Fibroblast of lung (primary cell): ENCODE data around the gene ABL2.

Experiments
- EZH2 ChIP-seq: IDR thresholded peaks from 2 replicates; pipeline ENCODE4 v1.5.1; 2012; ENCODE audit warnings: low read length, control low read depth, mild to moderate bottlenecking; ENCODE audit errors: missing control alignments
- TF ChIP-seq, protein P1 (sequence below), 2 donors: IDR thresholded peaks in 1 of 2; conservative IDR thresholded peaks in 1 of 2; 1 replicate in 1 of 2; 2 replicates in 1 of 2; pipeline ENCODE4 v1.5.1; 2011 to 2012; ENCODE audit warnings: low read length in 2 of 2, control low read depth in 1 of 2, inconsistent platforms in 1 of 2, low read depth in 1 of 2, mild to moderate bottlenecking in 1 of 2

DNA sequence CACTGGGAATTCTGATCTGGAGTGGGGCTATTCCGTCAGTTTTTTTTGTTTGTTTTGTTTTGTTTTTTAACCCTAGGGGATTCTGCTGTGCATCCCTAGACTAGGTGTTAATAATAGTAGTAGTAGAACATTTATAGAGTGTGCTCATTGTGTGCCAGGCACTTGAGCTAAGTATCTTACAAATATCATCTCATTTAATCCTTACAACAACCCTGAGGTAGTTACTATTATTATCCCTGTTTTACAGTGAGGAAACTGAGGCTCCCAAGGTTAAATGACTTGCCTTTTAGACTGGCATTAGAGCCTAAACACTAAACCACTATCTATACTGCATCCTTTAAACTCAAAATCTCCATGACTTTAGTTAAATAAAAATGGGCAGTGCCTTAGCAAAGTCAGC lies 125.5 kb downstream of the ABL2 start:
- TF ChIP-seq, protein P1, sequence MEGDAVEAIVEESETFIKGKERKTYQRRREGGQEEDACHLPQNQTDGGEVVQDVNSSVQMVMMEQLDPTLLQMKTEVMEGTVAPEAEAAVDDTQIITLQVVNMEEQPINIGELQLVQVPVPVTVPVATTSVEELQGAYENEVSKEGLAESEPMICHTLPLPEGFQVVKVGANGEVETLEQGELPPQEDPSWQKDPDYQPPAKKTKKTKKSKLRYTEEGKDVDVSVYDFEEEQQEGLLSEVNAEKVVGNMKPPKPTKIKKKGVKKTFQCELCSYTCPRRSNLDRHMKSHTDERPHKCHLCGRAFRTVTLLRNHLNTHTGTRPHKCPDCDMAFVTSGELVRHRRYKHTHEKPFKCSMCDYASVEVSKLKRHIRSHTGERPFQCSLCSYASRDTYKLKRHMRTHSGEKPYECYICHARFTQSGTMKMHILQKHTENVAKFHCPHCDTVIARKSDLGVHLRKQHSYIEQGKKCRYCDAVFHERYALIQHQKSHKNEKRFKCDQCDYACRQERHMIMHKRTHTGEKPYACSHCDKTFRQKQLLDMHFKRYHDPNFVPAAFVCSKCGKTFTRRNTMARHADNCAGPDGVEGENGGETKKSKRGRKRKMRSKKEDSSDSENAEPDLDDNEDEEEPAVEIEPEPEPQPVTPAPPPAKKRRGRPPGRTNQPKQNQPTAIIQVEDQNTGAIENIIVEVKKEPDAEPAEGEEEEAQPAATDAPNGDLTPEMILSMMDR (conservative IDR thresholded peaks at IDR 0.05 in 1 of 2, IDR thresholded peaks at IDR 0.05 in 1 of 2; ENCODE audit: low read depth in 1 of 2, low read length in 2 of 2): no peak
- no peak for TF ChIP-seq EZH2
